ENCODE measurements around the gene ARHGAP25. TPM values are rescaled to one million over a fixed set of nuclear protein-coding genes. Genes with fewer than 3 reads are reported as not detected.

The ARHGAP25 gene
- total and polyA plus RNA-seq, 2 donors (not counting 1 experiment from before 2014, with no cell fraction given): 2.7 to 5.8 TPM

- DNase-seq (ENCODE audit: low read depth in 2 of 2): peak in 1 of 2 donors; percentile 93
- no peak overlapping the region for H3K9ac ChIP-seq (ENCODE audit: insufficient read depth, low read length)
Measured at GRCh38 chr2:68727683-68728375, 6.8 kb upstream of the ARHGAP25 start.

GRCh38 chr2:68730828-68731227 lies 3.8 kb upstream of the ARHGAP25 start:
- Histone ChIP-seq H3K9me3 (ENCODE audit: control insufficient read depth, insufficient read depth, low read depth, low read length) (no peaks in the 10 kb centered on the region), H2AFZ (ENCODE audit: low read length) (no peak overlapping the region), H4K20me1 (ENCODE audit: control insufficient read depth, extremely low read depth, insufficient read depth, low read length) (no peaks in the 10 kb centered on the region), H3K4me3 (replicated peaks in 1 of 4; ENCODE audit: control extremely low read depth in 1 of 4, insufficient read depth in 1 of 4, low read depth in 3 of 4, low read length in 4 of 4) (no peak overlapping the region), H3K9ac (ENCODE audit: insufficient read depth, low read length) (no peak overlapping the region), H3K79me2 (ENCODE audit: control insufficient read depth, insufficient read depth, low read length) (no peaks in the 10 kb centered on the region), H3K27ac (ENCODE audit: insufficient read depth, low read length) (no peak overlapping the region), H3K4me2 (ENCODE audit: extremely low read depth, insufficient read depth, low read length) (no peak overlapping the region), H3K27me3 (ENCODE audit: control insufficient read depth, insufficient read depth, low read length) (no peaks in the 10 kb centered on the region), H3K4me1 (ENCODE audit: control insufficient read depth, extremely low read depth, insufficient read depth, low read length) (peaks cover 2% of the 10 kb centered on the region), H3K36me3 (ENCODE audit: control insufficient read depth, insufficient read depth, low read length) (no peaks in the 10 kb centered on the region)
- TF ChIP-seq CTCF (conservative IDR thresholded peaks at IDR 0.05 in 1 of 2, IDR thresholded peaks at IDR 0.05 in 1 of 2; ENCODE audit: low read depth in 1 of 2, low read length in 2 of 2): no peak
- TF ChIP-seq EZH2 (IDR thresholded peaks at IDR 0.05; ENCODE audit: low read length, missing control alignments): no peak
- DNase-seq (ENCODE audit: low read depth in 2 of 2): peak; percentile 38 to 75

More at GRCh38 chr2:68727683-68728375, 6.8 kb upstream of the ARHGAP25 start:
- TF ChIP-seq EZH2 (IDR thresholded peaks at IDR 0.05; ENCODE audit: low read length, missing control alignments) (no peak), CTCF (conservative IDR thresholded peaks at IDR 0.05 in 1 of 2, IDR thresholded peaks at IDR 0.05 in 1 of 2; ENCODE audit: low read depth in 1 of 2, low read length in 2 of 2) (no peak)
- Histone ChIP-seq H3K79me2 (ENCODE audit: control insufficient read depth, insufficient read depth, low read length) (no peaks in the 10 kb centered on the region), H3K36me3 (ENCODE audit: control insufficient read depth, insufficient read depth, low read length) (no peaks in the 10 kb centered on the region), H2AFZ (ENCODE audit: low read length) (no peak overlapping the region), H3K4me3 (replicated peaks in 1 of 4; ENCODE audit: control extremely low read depth in 1 of 4, insufficient read depth in 1 of 4, low read depth in 3 of 4, low read length in 4 of 4) (no peak overlapping the region), H3K27me3 (ENCODE audit: control insufficient read depth, insufficient read depth, low read length) (no peaks in the 10 kb centered on the region), H3K27ac (ENCODE audit: insufficient read depth, low read length) (no peak overlapping the region), H3K4me2 (ENCODE audit: extremely low read depth, insufficient read depth, low read length) (no peak overlapping the region), H3K9me3 (ENCODE audit: control insufficient read depth, insufficient read depth, low read depth, low read length) (no peaks in the 10 kb centered on the region), H3K4me1 (ENCODE audit: control insufficient read depth, extremely low read depth, insufficient read depth, low read length) (peaks cover 2% of the 10 kb centered on the region), H4K20me1 (ENCODE audit: control insufficient read depth, extremely low read depth, insufficient read depth, low read length) (no peaks in the 10 kb centered on the region)

GRCh38 chr2:68732036-68732932 lies 2.3 kb upstream of the ARHGAP25 start:
- Histone ChIP-seq H3K79me2 (ENCODE audit: control insufficient read depth, insufficient read depth, low read length) (no peaks in the 10 kb centered on the region), H4K20me1 (ENCODE audit: control insufficient read depth, extremely low read depth, insufficient read depth, low read length) (no peaks in the 10 kb centered on the region), H3K9ac (ENCODE audit: insufficient read depth, low read length) (no peak overlapping the region), H3K27ac (ENCODE audit: insufficient read depth, low read length) (no peak overlapping the region), H2AFZ (ENCODE audit: low read length) (no peak overlapping the region), H3K27me3 (ENCODE audit: control insufficient read depth, insufficient read depth, low read length) (no peaks in the 10 kb centered on the region), H3K4me1 (ENCODE audit: control insufficient read depth, extremely low read depth, insufficient read depth, low read length) (peaks cover 2% of the 10 kb centered on the region), H3K4me3 (replicated peaks in 1 of 4; ENCODE audit: control extremely low read depth in 1 of 4, insufficient read depth in 1 of 4, low read depth in 3 of 4, low read length in 4 of 4) (no peak overlapping the region), H3K4me2 (ENCODE audit: extremely low read depth, insufficient read depth, low read length) (no peak overlapping the region), H3K9me3 (ENCODE audit: control insufficient read depth, insufficient read depth, low read depth, low read length) (no peaks in the 10 kb centered on the region), H3K36me3 (ENCODE audit: control insufficient read depth, insufficient read depth, low read length) (no peaks in the 10 kb centered on the region)
- no peak for TF ChIP-seq EZH2 (IDR thresholded peaks at IDR 0.05; ENCODE audit: low read length, missing control alignments)
- TF ChIP-seq CTCF (conservative IDR thresholded peaks at IDR 0.05 in 1 of 2, IDR thresholded peaks at IDR 0.05 in 1 of 2; ENCODE audit: low read depth in 1 of 2, low read length in 2 of 2): no peak
- DNase-seq (ENCODE audit: low read depth in 2 of 2): no peak

Measured in fibroblast of lung (primary cell).